ENCODE data around the gene TAB2. TPM values are rescaled to one million over a fixed set of nuclear protein-coding genes. Genes with fewer than 3 reads are reported as not detected.
"Not testable (repeated sequence)": the region's sequence is repeated elsewhere in the genome, so short reads cannot be mapped to it uniquely, and the experiment has no call there.

Gene TAB2
- polyA plus RNA-seq, 2 of the 4 experiments (the other 2 are of a cell fraction), result 23.0 to 49.0 TPM

- DNase-seq (ENCODE audit: low read depth in 1 of 2, low spot score in 1 of 2); H3K4me3 ChIP-seq; POLR2A ChIA-PET; H3K9me3 ChIP-seq; H3K4me2 ChIP-seq; FAIRE-seq; ATAC-seq; H3K4me1 ChIP-seq; H3K27ac ChIP-seq; CTCF ChIA-PET: not testable (repeated sequence)
- 53% methylated on average over 3 of the region's 3 CpGs for WGBS (ENCODE audit: missing lambda C conversion rate)
These were observed 142.7 kb downstream of the TAB2 start for GRCh38 chr6:149460249-149460648.

Small RNA genes within 50 kb of the gene (small RNA-seq; reads per million reads assigned to genes)
- gene RN7SL234P, result 0 reads per million in 6 experiments

Other genes starting within 250 kb of the TAB2 start
- 0.18 and 0.29 TPM in 2 replicates for gene SUMO4, start 82.5 kb downstream of the TAB2 start, polyA plus RNA-seq (2011; rRNA removed)
- 0.09 TPM in 1 of 3 replicates, not detected in the others for gene SUMO4, start 82.5 kb downstream of the TAB2 start, polyA plus RNA-seq (2017; fragmentation: RNase III; extraction: RNeasy Plus Mini Kit Qiagen cat#74134 plus additional on column Dnase treatment)
- 0.04 and 0.12 TPM in 2 replicates for gene ZC3H12D, start 167.3 kb downstream of the TAB2 start, polyA plus RNA-seq (2011; rRNA removed)
- 0.04 to 0.05 TPM (median 0.04 TPM) in 3 replicates for gene ZC3H12D, start 167.3 kb downstream of the TAB2 start, polyA plus RNA-seq (2017; fragmentation: RNase III; extraction: RNeasy Plus Mini Kit Qiagen cat#74134 plus additional on column Dnase treatment)
- gene PPIL4, start 228.3 kb downstream of the TAB2 start, polyA plus RNA-seq (2011; rRNA removed), result 8.9 and 12.1 TPM in 2 replicates
- gene PPIL4, start 228.3 kb downstream of the TAB2 start, polyA plus RNA-seq (2017; fragmentation: RNase III; extraction: RNeasy Plus Mini Kit Qiagen cat#74134 plus additional on column Dnase treatment), result 16.5 to 18.2 TPM (median 17.2 TPM) in 3 replicates
- gene GINM1, start 248.7 kb downstream of the TAB2 start, polyA plus RNA-seq (2011; rRNA removed), result 25.9 and 34.9 TPM in 2 replicates
- gene GINM1, start 248.7 kb downstream of the TAB2 start, polyA plus RNA-seq (2017; fragmentation: RNase III; extraction: RNeasy Plus Mini Kit Qiagen cat#74134 plus additional on column Dnase treatment), result 23.1 to 24.2 TPM (median 24.0 TPM) in 3 replicates